BE2C (cell line): ENCODE measurements around the gene NFIC.

Source experiments
- DNase-seq: peaks from one replicate; pipeline ENCODE4 v3.0.0-alpha.2; 2020
- H3K27me3 ChIP-seq: fragments of 250-450 bp; sonication (Bioruptor Pico); 2 replicates; pipeline ENCODE4 v1.5.1; 2020; ENCODE audit warnings: mild to moderate bottlenecking
- H3K36me3 ChIP-seq: fragments of 250-450 bp; sonication (Bioruptor Pico); 2 replicates; pipeline ENCODE4 v1.5.1; 2020; ENCODE audit warnings: mild to moderate bottlenecking
- H3K4me1 ChIP-seq: fragments of 250-450 bp; sonication (Bioruptor Pico); 2 replicates; pipeline ENCODE4 v1.5.1; 2020
- H3K4me3 ChIP-seq: 2 replicates; pipeline ENCODE4 v1.5.1; 2011; ENCODE audit warnings: low read depth, low read length
- H3K9me3 ChIP-seq: fragments of 250-450 bp; sonication (Bioruptor Pico); 2 replicates; pipeline ENCODE4 v1.5.1; 2020
- TF ChIP-seq, protein P1 (sequence below): IDR thresholded peaks from 2 replicates; pipeline ENCODE4 v1.5.1; 2012; ENCODE audit warnings: mild to moderate bottlenecking, low read depth, low read length

Gene NFIC

GRCh38 chr19:3471954-3472655, 105.7 kb downstream of the NFIC start:
- H3K36me3 ChIP-seq = no peaks in the 10 kb centered on the region
- H3K4me3 ChIP-seq = no peak overlapping the region
- H3K9me3 ChIP-seq = no peaks in the 10 kb centered on the region
- DNase-seq = peak; percentile 50
- peaks cover 3% of the 10 kb centered on the region; the same call in 1 of the 2 replicates for H3K27me3 ChIP-seq
- H3K4me1 ChIP-seq = no peaks in the 10 kb centered on the region; the same call in 1 of the 2 replicates
- TF ChIP-seq, protein P1, sequence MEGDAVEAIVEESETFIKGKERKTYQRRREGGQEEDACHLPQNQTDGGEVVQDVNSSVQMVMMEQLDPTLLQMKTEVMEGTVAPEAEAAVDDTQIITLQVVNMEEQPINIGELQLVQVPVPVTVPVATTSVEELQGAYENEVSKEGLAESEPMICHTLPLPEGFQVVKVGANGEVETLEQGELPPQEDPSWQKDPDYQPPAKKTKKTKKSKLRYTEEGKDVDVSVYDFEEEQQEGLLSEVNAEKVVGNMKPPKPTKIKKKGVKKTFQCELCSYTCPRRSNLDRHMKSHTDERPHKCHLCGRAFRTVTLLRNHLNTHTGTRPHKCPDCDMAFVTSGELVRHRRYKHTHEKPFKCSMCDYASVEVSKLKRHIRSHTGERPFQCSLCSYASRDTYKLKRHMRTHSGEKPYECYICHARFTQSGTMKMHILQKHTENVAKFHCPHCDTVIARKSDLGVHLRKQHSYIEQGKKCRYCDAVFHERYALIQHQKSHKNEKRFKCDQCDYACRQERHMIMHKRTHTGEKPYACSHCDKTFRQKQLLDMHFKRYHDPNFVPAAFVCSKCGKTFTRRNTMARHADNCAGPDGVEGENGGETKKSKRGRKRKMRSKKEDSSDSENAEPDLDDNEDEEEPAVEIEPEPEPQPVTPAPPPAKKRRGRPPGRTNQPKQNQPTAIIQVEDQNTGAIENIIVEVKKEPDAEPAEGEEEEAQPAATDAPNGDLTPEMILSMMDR = peak; percentile 76

DNA sequence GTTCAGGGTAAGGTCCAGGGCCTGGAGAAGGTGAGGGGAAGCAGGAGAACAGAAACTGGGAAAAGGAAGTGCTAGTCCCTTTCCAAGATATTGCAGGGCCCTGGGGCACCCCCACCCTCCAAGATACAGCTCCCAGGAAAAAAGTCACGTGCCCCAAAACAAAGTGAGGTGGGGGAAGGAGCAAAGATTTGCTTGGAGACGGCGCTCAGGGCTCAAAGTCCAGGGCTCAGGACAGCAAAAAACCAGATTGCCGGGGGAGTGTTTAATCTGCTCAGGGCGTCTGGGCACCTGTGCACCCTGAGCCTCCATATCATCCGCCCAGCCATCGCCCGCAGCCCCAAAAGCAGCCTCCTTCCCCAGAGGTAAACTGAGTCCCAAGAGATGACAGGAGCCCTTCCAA, 107.6 kb downstream of the NFIC start:
- Histone ChIP-seq H3K36me3 (no peaks in the 10 kb centered on the region), H3K9me3 (no peaks in the 10 kb centered on the region), H3K4me1 (no peaks in the 10 kb centered on the region; the same call in 1 of the 2 replicates), H3K4me3 (no peak overlapping the region), H3K27me3 (peaks cover 3% of the 10 kb centered on the region; the same call in 1 of the 2 replicates)
- no peak for DNase-seq
- TF ChIP-seq, protein P1 = no peak

DNA sequence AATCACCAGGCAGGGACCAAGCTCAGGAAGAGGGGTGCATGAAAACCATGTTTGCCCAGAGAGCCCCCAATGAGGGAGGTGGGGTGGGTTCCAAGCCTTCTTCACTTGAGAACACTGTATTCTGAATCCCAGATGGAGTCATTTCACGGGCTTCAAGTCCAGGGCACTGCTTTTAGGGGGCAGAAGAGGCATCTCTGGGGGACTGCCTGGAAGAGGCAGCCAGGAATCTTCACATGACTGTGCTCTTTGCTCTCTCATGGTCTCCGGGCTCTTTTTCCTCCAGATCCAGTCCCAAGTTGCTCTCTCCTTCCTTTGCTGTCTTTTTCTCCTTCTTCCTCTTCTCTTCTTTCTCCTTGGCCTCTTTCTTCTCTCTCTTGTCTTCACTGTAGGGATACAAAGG, 108.2 kb downstream of the NFIC start:
- Histone ChIP-seq H3K27me3 (peaks cover 3% of the 10 kb centered on the region; the same call in 1 of the 2 replicates), H3K9me3 (no peaks in the 10 kb centered on the region), H3K4me3 (no peak overlapping the region), H3K4me1 (no peaks in the 10 kb centered on the region), H3K36me3 (no peaks in the 10 kb centered on the region)
- TF ChIP-seq, protein P1 = no peak
- DNase-seq = no peak

GRCh38 chr19:3475449-3475848, 109.1 kb downstream of the NFIC start:
- Histone ChIP-seq H3K9me3 (no peaks in the 10 kb centered on the region), H3K4me1 (no peaks in the 10 kb centered on the region), H3K36me3 (no peaks in the 10 kb centered on the region), H3K27me3 (peaks cover 1% of the 10 kb centered on the region), H3K4me3 (no peak overlapping the region)
- TF ChIP-seq, protein P1 = no peak
- DNase-seq = no peak

GRCh38 chr19:3476830-3477229, 110.4 kb downstream of the NFIC start:
- TF ChIP-seq, protein P1 = no peak
- no peaks in the 10 kb centered on the region for H3K4me1 ChIP-seq

DNA sequence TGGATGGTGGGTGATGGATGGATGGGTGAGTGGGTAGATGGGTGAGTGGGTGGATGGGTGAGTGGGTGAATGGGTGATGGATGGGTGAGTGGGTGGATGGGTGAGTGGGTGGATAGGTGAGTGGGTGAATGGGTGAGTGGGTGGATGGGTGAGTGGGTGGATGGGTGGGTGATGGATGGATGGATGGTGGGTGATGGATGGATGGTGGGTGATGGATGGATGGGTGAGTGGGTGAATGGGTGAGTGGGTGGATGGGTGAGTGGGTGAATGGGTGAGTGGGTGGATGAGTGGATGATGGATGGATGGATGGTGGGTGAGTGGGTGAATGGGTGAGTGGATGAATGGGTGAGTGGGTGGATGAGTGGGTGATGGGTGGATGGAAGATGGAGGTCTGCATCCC, 111.1 kb downstream of the NFIC start:
- TF ChIP-seq, protein P1 = no peak
- Histone ChIP-seq H3K27me3 (peaks cover 19% of the 10 kb centered on the region), H3K9me3 (no peaks in the 10 kb centered on the region), H3K36me3 (no peaks in the 10 kb centered on the region), H3K4me1 (no peaks in the 10 kb centered on the region), H3K4me3 (no peak overlapping the region)
- DNase-seq = no peak

More at GRCh38 chr19:3476830-3477229, 110.4 kb downstream of the NFIC start:
- Histone ChIP-seq H3K36me3 (no peaks in the 10 kb centered on the region), H3K27me3 (peaks cover 12% of the 10 kb centered on the region), H3K9me3 (no peaks in the 10 kb centered on the region), H3K4me3 (no peak overlapping the region)
- DNase-seq = no peak
